ENCODE measurements around the gene ACACB.

Gene ACACB

DNA sequence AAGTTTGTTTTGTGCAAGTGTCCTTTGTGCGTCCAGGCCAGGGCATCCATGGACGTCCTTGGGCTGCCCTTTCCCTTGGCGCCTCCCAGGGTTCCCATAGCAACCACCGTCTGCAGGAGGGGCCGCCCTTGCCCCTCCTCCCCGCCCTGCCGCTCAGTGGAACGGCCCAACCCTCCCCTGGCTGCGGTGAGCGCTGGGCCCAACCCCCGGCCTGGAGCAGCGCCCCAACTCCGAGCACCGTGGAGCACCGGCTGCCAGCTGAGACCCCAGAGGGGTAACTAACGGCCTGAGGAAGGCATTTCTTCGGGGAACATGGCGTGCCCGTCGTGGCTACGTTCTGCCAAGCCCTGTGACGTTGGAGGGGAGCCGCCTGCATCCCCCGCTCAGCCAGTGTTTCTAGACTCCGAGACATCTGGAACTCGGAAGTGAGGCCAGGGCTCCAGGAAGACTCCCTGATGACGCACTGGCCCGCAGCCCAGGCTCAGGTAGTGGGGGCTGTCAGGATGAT, 5.3 kb upstream of the ACACB start:
- Histone ChIP-seq H2AFZ (ENCODE audit: low read depth, low read length) (no peak overlapping the region), H3K4me3 (ENCODE audit: low read depth in 1 of 2, low read length in 2 of 2) (no peak overlapping the region)
- DNase-seq: no peak

DNA sequence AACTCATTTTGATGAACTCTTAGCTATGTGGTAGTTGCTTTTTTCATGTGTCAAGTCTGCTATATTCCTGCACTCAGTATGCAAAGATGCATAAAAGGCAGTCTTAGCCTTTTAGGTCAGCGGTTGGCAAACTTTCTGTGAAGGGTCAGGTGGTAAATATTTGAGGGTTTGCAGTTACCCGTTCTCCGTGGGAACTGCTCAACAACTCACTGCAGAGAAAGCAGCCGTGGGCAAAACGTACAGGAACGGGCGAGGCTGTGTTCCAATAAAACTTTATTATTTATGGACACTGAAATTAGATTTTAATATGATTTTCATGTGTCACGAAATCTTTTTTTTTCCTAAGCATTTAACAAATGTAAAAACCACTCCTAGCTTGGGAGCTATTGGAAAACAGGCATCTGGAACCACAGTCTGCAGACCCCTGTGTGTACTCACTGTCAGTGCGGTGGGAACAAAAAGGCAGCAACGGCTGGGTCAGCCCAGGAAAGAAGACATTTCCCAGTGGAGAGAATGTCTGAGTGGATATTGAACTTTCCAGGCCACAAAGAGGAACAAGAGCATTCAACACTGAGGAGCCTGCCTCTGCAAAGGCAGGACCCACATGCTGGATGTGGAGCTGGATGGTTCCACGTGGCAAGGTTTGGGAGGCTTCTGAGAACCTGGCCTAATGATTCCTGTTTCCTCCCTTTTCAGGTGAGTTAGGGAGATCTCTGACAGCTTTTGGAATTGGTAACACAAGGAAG, 3.5 kb upstream of the ACACB start:
- no peak overlapping the region for H3K27ac ChIP-seq (ENCODE audit: low read length)
- peaks cover 21% of the 10 kb centered on the region for H3K4me1 ChIP-seq (ENCODE audit: insufficient read depth, low read length)
- H3K36me3 ChIP-seq (ENCODE audit: insufficient read depth, low read length): peaks cover 26% of the 10 kb centered on the region
- no peak overlapping the region for H2AFZ ChIP-seq (ENCODE audit: low read depth, low read length)
- H3K9ac ChIP-seq (ENCODE audit: low read depth, low read length): no peak overlapping the region
- no peaks in the 10 kb centered on the region for H3K9me3 ChIP-seq (ENCODE audit: insufficient read depth, low read length, severe bottlenecking)
- ATAC-seq (ENCODE audit: insufficient read depth, low read depth) (no peak), DNase-seq (no peak)
- H3K79me2 ChIP-seq (ENCODE audit: insufficient read depth, low read length): no peaks in the 10 kb centered on the region
- H3K27me3 ChIP-seq (ENCODE audit: insufficient read depth, low read length, poor library complexity): no peaks in the 10 kb centered on the region
- H3K4me2 ChIP-seq (ENCODE audit: insufficient read depth, low read length): no peak overlapping the region
- TF ChIP-seq, protein P1, sequence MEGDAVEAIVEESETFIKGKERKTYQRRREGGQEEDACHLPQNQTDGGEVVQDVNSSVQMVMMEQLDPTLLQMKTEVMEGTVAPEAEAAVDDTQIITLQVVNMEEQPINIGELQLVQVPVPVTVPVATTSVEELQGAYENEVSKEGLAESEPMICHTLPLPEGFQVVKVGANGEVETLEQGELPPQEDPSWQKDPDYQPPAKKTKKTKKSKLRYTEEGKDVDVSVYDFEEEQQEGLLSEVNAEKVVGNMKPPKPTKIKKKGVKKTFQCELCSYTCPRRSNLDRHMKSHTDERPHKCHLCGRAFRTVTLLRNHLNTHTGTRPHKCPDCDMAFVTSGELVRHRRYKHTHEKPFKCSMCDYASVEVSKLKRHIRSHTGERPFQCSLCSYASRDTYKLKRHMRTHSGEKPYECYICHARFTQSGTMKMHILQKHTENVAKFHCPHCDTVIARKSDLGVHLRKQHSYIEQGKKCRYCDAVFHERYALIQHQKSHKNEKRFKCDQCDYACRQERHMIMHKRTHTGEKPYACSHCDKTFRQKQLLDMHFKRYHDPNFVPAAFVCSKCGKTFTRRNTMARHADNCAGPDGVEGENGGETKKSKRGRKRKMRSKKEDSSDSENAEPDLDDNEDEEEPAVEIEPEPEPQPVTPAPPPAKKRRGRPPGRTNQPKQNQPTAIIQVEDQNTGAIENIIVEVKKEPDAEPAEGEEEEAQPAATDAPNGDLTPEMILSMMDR (IDR thresholded peaks at IDR 0.05; ENCODE audit: borderline replicate concordance, extremely low read depth, low read length, poor library complexity, severe bottlenecking): no peak
- no peak for TF ChIP-seq EZH2 (IDR thresholded peaks at IDR 0.05; ENCODE audit: borderline replicate concordance, low read depth, low read length, severe bottlenecking)
- peaks cover 17% of the 10 kb centered on the region; the same call in 1 of the 2 replicates for H4K20me1 ChIP-seq (ENCODE audit: insufficient read depth, low read length)
- no peak overlapping the region for H3K4me3 ChIP-seq (ENCODE audit: low read depth in 1 of 2, low read length in 2 of 2)

More for the DNA sequence above, 5.3 kb upstream of the ACACB start:
- H4K20me1 ChIP-seq (ENCODE audit: insufficient read depth, low read length): peaks cover 19% of the 10 kb centered on the region; the same call in 1 of the 2 replicates
- peaks cover 42% of the 10 kb centered on the region for H3K36me3 ChIP-seq (ENCODE audit: insufficient read depth, low read length)
- no peak overlapping the region for H3K9ac ChIP-seq (ENCODE audit: low read depth, low read length)
- H3K4me1 ChIP-seq (ENCODE audit: insufficient read depth, low read length): peaks cover 7% of the 10 kb centered on the region
- no peak overlapping the region for H3K27ac ChIP-seq (ENCODE audit: low read length)
- H3K4me2 ChIP-seq (ENCODE audit: insufficient read depth, low read length): no peak overlapping the region
- H3K79me2 ChIP-seq (ENCODE audit: insufficient read depth, low read length): no peaks in the 10 kb centered on the region; the same call in 1 of the 2 replicates
- no peaks in the 10 kb centered on the region for H3K9me3 ChIP-seq (ENCODE audit: insufficient read depth, low read length, severe bottlenecking)
- H3K27me3 ChIP-seq (ENCODE audit: insufficient read depth, low read length, poor library complexity): no peaks in the 10 kb centered on the region
- ATAC-seq (ENCODE audit: insufficient read depth, low read depth): no peak
- TF ChIP-seq, protein P1 (IDR thresholded peaks at IDR 0.05; ENCODE audit: borderline replicate concordance, extremely low read depth, low read length, poor library complexity, severe bottlenecking): no peak
- no peak for TF ChIP-seq EZH2 (IDR thresholded peaks at IDR 0.05; ENCODE audit: borderline replicate concordance, low read depth, low read length, severe bottlenecking)

DNA sequence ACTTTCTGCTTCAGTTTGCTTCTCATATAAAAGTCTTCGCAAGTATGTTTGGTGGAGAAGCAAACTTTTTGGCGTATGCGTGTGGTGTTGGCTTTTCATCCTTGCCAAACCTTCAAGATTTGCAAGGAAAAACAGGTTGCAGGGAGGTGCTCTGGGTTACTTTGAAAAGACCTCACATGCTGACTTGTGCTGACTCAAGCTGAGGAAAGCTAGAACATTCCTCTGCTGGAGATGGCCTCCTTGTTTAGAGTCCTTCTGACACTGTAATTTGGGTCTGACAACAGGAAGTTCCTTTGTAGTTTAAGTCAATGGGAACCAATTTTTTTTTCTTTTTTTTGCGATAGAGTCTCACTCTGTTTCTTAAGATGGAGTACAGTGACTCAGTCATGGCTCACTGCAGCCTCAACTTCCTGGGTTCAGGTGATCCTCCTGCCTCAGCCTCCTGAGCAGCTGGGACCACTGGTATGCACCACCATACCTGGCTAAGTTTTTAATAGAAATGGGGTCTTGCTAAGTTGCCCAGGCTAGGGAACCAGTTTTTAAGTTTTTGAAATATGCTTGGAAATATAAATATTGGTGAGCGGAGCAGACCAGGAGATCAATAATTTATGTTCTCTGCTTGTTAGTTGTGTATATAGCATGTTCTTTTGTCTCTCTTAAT, 2.6 kb upstream of the ACACB start:
- Histone ChIP-seq H3K4me3 (ENCODE audit: low read depth in 1 of 2, low read length in 2 of 2) (no peak overlapping the region), H3K36me3 (ENCODE audit: insufficient read depth, low read length) (peaks cover 19% of the 10 kb centered on the region), H3K4me2 (ENCODE audit: insufficient read depth, low read length) (no peak overlapping the region), H2AFZ (ENCODE audit: low read depth, low read length) (no peak overlapping the region), H3K27me3 (ENCODE audit: insufficient read depth, low read length, poor library complexity) (no peaks in the 10 kb centered on the region), H3K4me1 (ENCODE audit: insufficient read depth, low read length) (peaks cover 21% of the 10 kb centered on the region), H3K79me2 (ENCODE audit: insufficient read depth, low read length) (no peaks in the 10 kb centered on the region), H4K20me1 (ENCODE audit: insufficient read depth, low read length) (peaks cover 15% of the 10 kb centered on the region; the same call in 1 of the 2 replicates), H3K27ac (ENCODE audit: low read length) (no peak overlapping the region), H3K9me3 (ENCODE audit: insufficient read depth, low read length, severe bottlenecking) (no peaks in the 10 kb centered on the region), H3K9ac (ENCODE audit: low read depth, low read length) (no peak overlapping the region)
- DNase-seq (no peak), ATAC-seq (ENCODE audit: insufficient read depth, low read depth) (no peak)
- no peak for TF ChIP-seq EZH2 (IDR thresholded peaks at IDR 0.05; ENCODE audit: borderline replicate concordance, low read depth, low read length, severe bottlenecking)
- TF ChIP-seq, protein P1 (IDR thresholded peaks at IDR 0.05; ENCODE audit: borderline replicate concordance, extremely low read depth, low read length, poor library complexity, severe bottlenecking): no peak

Measured in DND-41 (cell line).